Measurements from ENCODE around the gene SLC6A6. TPM values are rescaled to one million over a fixed set of nuclear protein-coding genes. Genes with fewer than 3 reads are reported as not detected.

Gene SLC6A6
- total and polyA plus RNA-seq, 2 donors from 2014 or later: 7.1 to 64.0 TPM

- DNase-seq (no peak), FAIRE-seq (no peak)
- H3K4me3 ChIP-seq (ENCODE audit: low read length in 3 of 3): no peak overlapping the region
- intact Hi-C loops (cut with DNase I): no loop called here
- no peaks in the 10 kb centered on the region for H3K9me3 ChIP-seq (ENCODE audit: control insufficient read depth in 2 of 3, insufficient read depth in 1 of 3, low read length in 3 of 3)
- H3K27me3 ChIP-seq (ENCODE audit: control insufficient read depth, insufficient read depth, low read length): no peaks in the 10 kb centered on the region
- no peak overlapping the region for H3K27ac ChIP-seq (ENCODE audit: low read depth in 2 of 2, low read length in 2 of 2)
- no peaks in the 10 kb centered on the region for H3K36me3 ChIP-seq (ENCODE audit: control insufficient read depth in 2 of 3, insufficient read depth in 3 of 3, low read length in 3 of 3)
- no peak overlapping the region for H3K9ac ChIP-seq (ENCODE audit: low read length in 3 of 3)
- H3K4me1 ChIP-seq (ENCODE audit: control insufficient read depth in 2 of 3, insufficient read depth in 2 of 3, low read depth in 1 of 3, low read length in 3 of 3): peaks cover 0 to 9% (median 4%) of the 10 kb centered on the region in 3 donors
- no peak for TF ChIP-seq CTCF (IDR thresholded peaks at IDR 0.05; ENCODE audit: borderline replicate concordance, extremely low read depth, insufficient read depth)
Measured at GRCh38 chr3:14373753-14374376, 28.5 kb upstream of the SLC6A6 start.

GRCh38 chr3:14374444-14374883, 27.9 kb upstream of the SLC6A6 start:
- intact Hi-C loops (cut with DNase I): no loop called here
- Histone ChIP-seq H3K4me3 (ENCODE audit: low read length in 3 of 3) (no peak overlapping the region), H3K27ac (ENCODE audit: low read depth in 2 of 2, low read length in 2 of 2) (no peak overlapping the region), H3K9me3 (ENCODE audit: control insufficient read depth in 2 of 3, insufficient read depth in 1 of 3, low read length in 3 of 3) (no peaks in the 10 kb centered on the region), H3K4me1 (ENCODE audit: control insufficient read depth in 2 of 3, insufficient read depth in 2 of 3, low read depth in 1 of 3, low read length in 3 of 3) (peaks cover 0 to 9% (median 4%) of the 10 kb centered on the region in 3 donors), H3K27me3 (ENCODE audit: control insufficient read depth, insufficient read depth, low read length) (no peaks in the 10 kb centered on the region), H3K9ac (ENCODE audit: low read length in 3 of 3) (no peak overlapping the region), H3K36me3 (ENCODE audit: control insufficient read depth in 2 of 3, insufficient read depth in 3 of 3, low read length in 3 of 3) (no peaks in the 10 kb centered on the region)
- DNase-seq: peak in 4 of 5 donors; percentile 56 to 68 (median 66)
- no peak for FAIRE-seq
- no peak for TF ChIP-seq CTCF (IDR thresholded peaks at IDR 0.05; ENCODE audit: borderline replicate concordance, extremely low read depth, insufficient read depth)

GRCh38 chr3:14375192-14375591, 27.2 kb upstream of the SLC6A6 start:
- Histone ChIP-seq H3K4me3 (ENCODE audit: low read length in 3 of 3) (no peak overlapping the region), H3K27ac (ENCODE audit: low read depth in 2 of 2, low read length in 2 of 2) (no peak overlapping the region), H3K9ac (ENCODE audit: low read length in 3 of 3) (no peak overlapping the region), H3K27me3 (ENCODE audit: control insufficient read depth, insufficient read depth, low read length) (no peaks in the 10 kb centered on the region), H3K9me3 (ENCODE audit: control insufficient read depth in 2 of 3, insufficient read depth in 1 of 3, low read length in 3 of 3) (no peaks in the 10 kb centered on the region), H3K36me3 (ENCODE audit: control insufficient read depth in 2 of 3, insufficient read depth in 3 of 3, low read length in 3 of 3) (no peaks in the 10 kb centered on the region), H3K4me1 (ENCODE audit: control insufficient read depth in 2 of 3, insufficient read depth in 2 of 3, low read depth in 1 of 3, low read length in 3 of 3) (peaks cover 0 to 9% (median 4%) of the 10 kb centered on the region in 3 donors)
- TF ChIP-seq CTCF (IDR thresholded peaks at IDR 0.05; ENCODE audit: borderline replicate concordance, extremely low read depth, insufficient read depth): no peak
- no peak for FAIRE-seq
- intact Hi-C loops (cut with DNase I): no loop called here
- no peak for DNase-seq

Data from kidney (tissue), 14 donors.